Loucy (cell line): ENCODE measurements around the gene GFY.

ENCODE experiments used
- CTCF ChIP-seq: fragments of 200-600 bp; sonication (generic); conservative IDR thresholded peaks from 2 replicates; pipeline ENCODE4 v1.5.1; 2014; ENCODE audit warnings: mild to moderate bottlenecking, antibody characterized with exemption, low read length
- EZH2phosphoT487 ChIP-seq: fragments of 200-600 bp; IDR thresholded peaks from 2 replicates; pipeline ENCODE4 v1.6.1; 2018; ENCODE audit warnings: antibody characterized with exemption, mild to moderate bottlenecking, moderate library complexity, borderline replicate concordance

GRCh38 chr19:49427339-49427738, 2.2 kb downstream of the GFY start:
- no peak for TF ChIP-seq CTCF
- no peak for TF ChIP-seq EZH2phosphoT487
